H1 (cell line): Measurements from ENCODE around the gene PPFIA2. TPM values are rescaled to one million over a fixed set of nuclear protein-coding genes. Genes with fewer than 3 reads are reported as not detected.

Experiments used
- CTCF ChIA-PET: fragments of 300-600 bp; sonication (Branson Sonifier 250); formaldehyde crosslinking; loops from one replicate; lab custom pipeline; 2021; ENCODE audit not compliant: partially characterized antibody; lab: Charles Lee
- POLR2A ChIA-PET: fragments of 300-600 bp; sonication (Branson Sonifier 250); formaldehyde crosslinking; loops from one replicate; lab custom pipeline; 2021; ENCODE audit warnings: inconsistent platforms; ENCODE audit not compliant: partially characterized antibody; lab: Charles Lee
- DNase-seq, 2 experiments: peaks; one replicate each; pipeline versions ENCODE4 v3.0.0 to v3.0.0-alpha.2; 2010 to 2022; ENCODE audit warnings: low spot score in 2 of 2, low read depth in 1 of 2, mixed read lengths in 1 of 2
- FAIRE-seq: peaks from 2 replicates; lab custom pipeline; 2011; peaks lifted over from hg19 to GRCh38; lab: Jason Lieb, UNC
- H2AFZ ChIP-seq: 2 replicates; pipeline ENCODE4 v1.8.1; 2012; ENCODE audit warnings: low read length, inconsistent platforms
- H2AK5ac ChIP-seq: 2 replicates; pipeline ENCODE4 v1.6.1; 2013; ENCODE audit warnings: low read depth, low read length
- H2BK120ac ChIP-seq: replicated peaks from 2 replicates; pipeline ENCODE3; 2013; ENCODE audit warnings: low read depth, low read length, inconsistent platforms
- H2BK12ac ChIP-seq: 2 replicates; pipeline ENCODE4 v1.6.1; 2013; ENCODE audit warnings: low read depth, low read length
- H2BK15ac ChIP-seq: 2 replicates; pipeline ENCODE4 v1.6.1; 2013; ENCODE audit warnings: low read length
- H2BK20ac ChIP-seq: 2 replicates; pipeline ENCODE4 v1.6.1; 2013; ENCODE audit warnings: low read length
- H2BK5ac ChIP-seq: 2 replicates; pipeline ENCODE4 v1.6.1; 2013; ENCODE audit warnings: low read depth, low read length
- H3K14ac ChIP-seq: 2 replicates; pipeline ENCODE4 v1.6.1; 2013; ENCODE audit warnings: inconsistent platforms; ENCODE audit not compliant: insufficient read length
- H3K18ac ChIP-seq: 2 replicates; pipeline ENCODE4 v1.6.1; 2013; ENCODE audit warnings: low read length; ENCODE audit errors: extremely low read depth
- H3K23ac ChIP-seq: 2 replicates; pipeline ENCODE4 v1.6.1; 2013; ENCODE audit warnings: inconsistent platforms; ENCODE audit not compliant: insufficient read length
- H3K23me2 ChIP-seq: 2 replicates; pipeline ENCODE4 v1.6.1; 2013; ENCODE audit warnings: low read depth, low read length
- H3K27ac ChIP-seq: 2 replicates; pipeline ENCODE4 v1.6.1; 2011; ENCODE audit warnings: low read depth, low read length, inconsistent platforms
- H3K27me3 ChIP-seq, 4 experiments: replicated peaks in 1 of 4; 1 replicate in 1 of 4; 2 replicates in 3 of 4; pipeline versions ENCODE4 v1.6.1 to v1.8.1; 2011 to 2013; ENCODE audit warnings: low read length in 3 of 4, mild to moderate bottlenecking in 3 of 4, inconsistent platforms in 2 of 4, mixed read lengths in 2 of 4, moderate library complexity in 1 of 4; ENCODE audit not compliant: control insufficient read depth in 3 of 4, insufficient read depth in 3 of 4; ENCODE audit errors: extremely low read depth in 1 of 4
- H3K36me3 ChIP-seq, 4 experiments: 2 replicates each; pipeline versions ENCODE4 v1.6.1 to v1.8.1; 2011 to 2013; ENCODE audit warnings: mild to moderate bottlenecking in 4 of 4, low read length in 3 of 4, moderate library complexity in 2 of 4, control low read depth in 1 of 4, inconsistent platforms in 1 of 4; ENCODE audit not compliant: insufficient read depth in 4 of 4, control insufficient read depth in 2 of 4
- H3K4ac ChIP-seq: replicated peaks from 2 replicates; pipeline ENCODE3; 2013; ENCODE audit warnings: low read length, low read depth, mixed read lengths, inconsistent platforms; ENCODE audit not compliant: insufficient read length
- H3K4me1 ChIP-seq, 4 experiments: replicated peaks in 1 of 4; 1 replicate in 1 of 4; 2 replicates in 3 of 4; pipeline versions ENCODE4 v1.6.1 to v1.8.1; 2011 to 2013; ENCODE audit warnings: low read length in 3 of 4, inconsistent platforms in 2 of 4, mixed read lengths in 1 of 4; ENCODE audit not compliant: insufficient read depth in 4 of 4, control insufficient read depth in 3 of 4
- H3K4me2 ChIP-seq, 2 experiments: 2 replicates each; pipeline versions ENCODE4 v1.6.1 to v1.8.1; 2011 to 2013; ENCODE audit warnings: low read depth in 2 of 2, low read length in 2 of 2, control low read depth in 1 of 2, inconsistent platforms in 1 of 2, mild to moderate bottlenecking in 1 of 2; ENCODE audit not compliant: insufficient read depth in 1 of 2
- H3K4me3 ChIP-seq, 4 experiments: fragments of 200-600, 300-600 bp in 1 of 4; sonication (generic), shearing (Covaris generic), sonication (Bioruptor Twin) in 1 of 4; 2 replicates each; pipeline versions ENCODE4 v1.5.1 to v1.8.1; 2011 to 2016; ENCODE audit warnings: low read length in 4 of 4, low read depth in 3 of 4, control low read depth in 2 of 4, inconsistent platforms in 2 of 4, mild to moderate bottlenecking in 2 of 4, mixed read lengths in 1 of 4, moderate library complexity in 1 of 4; ENCODE audit not compliant: insufficient read depth in 2 of 4; ENCODE audit errors: extremely low read depth in 1 of 4
- H3K56ac ChIP-seq: replicated peaks from 2 replicates; pipeline ENCODE3; 2013; ENCODE audit warnings: low read depth, mild to moderate bottlenecking, mixed read lengths, low read length, inconsistent platforms; ENCODE audit not compliant: insufficient read length
- H3K79me1 ChIP-seq: 2 replicates; pipeline ENCODE4 v1.6.1; 2013; ENCODE audit warnings: low read depth, low read length, control low read depth
- H3K79me2 ChIP-seq, 2 experiments: 2 replicates each; pipeline versions ENCODE4 v1.6.1 to v1.8.1; 2012 to 2013; ENCODE audit warnings: low read length in 2 of 2, mild to moderate bottlenecking in 2 of 2, inconsistent platforms in 1 of 2; ENCODE audit not compliant: insufficient read depth in 2 of 2, control insufficient read depth in 1 of 2
- H3K9ac ChIP-seq, 4 experiments: replicated peaks in 1 of 4; 1 replicate in 1 of 4; 2 replicates in 3 of 4; pipeline versions ENCODE4 v1.6.1 to v1.8.1; 2011 to 2013; ENCODE audit warnings: low read depth in 3 of 4, low read length in 3 of 4, control low read depth in 2 of 4, mild to moderate bottlenecking in 2 of 4, moderate library complexity in 2 of 4, inconsistent platforms in 1 of 4; ENCODE audit errors: extremely low read depth in 1 of 4
- H3K9me3 ChIP-seq, 2 experiments: 2 replicates each; pipeline versions ENCODE4 v1.6.1 to v1.8.1; 2012 to 2013; ENCODE audit warnings: mild to moderate bottlenecking in 2 of 2, moderate library complexity in 2 of 2, control low read depth in 1 of 2, inconsistent platforms in 1 of 2, low read depth in 1 of 2, low read length in 1 of 2, mixed read lengths in 1 of 2; ENCODE audit not compliant: insufficient read depth in 2 of 2
- H4K20me1 ChIP-seq, 2 experiments: replicated peaks in 1 of 2; 2 replicates each; pipeline versions ENCODE3 to v1.8.1; 2011 to 2013; ENCODE audit warnings: inconsistent platforms in 2 of 2, low read length in 2 of 2, mild to moderate bottlenecking in 1 of 2; ENCODE audit not compliant: insufficient read depth in 2 of 2, control insufficient read depth in 1 of 2
- H4K5ac ChIP-seq: 2 replicates; pipeline ENCODE4 v1.6.1; 2013; ENCODE audit warnings: low read length, low read depth, mixed read lengths, inconsistent platforms; ENCODE audit not compliant: insufficient read length
- H4K8ac ChIP-seq: 2 replicates; pipeline ENCODE4 v1.8.0; 2013; ENCODE audit warnings: mild to moderate bottlenecking, moderate library complexity, low read length, inconsistent platforms; ENCODE audit not compliant: insufficient read depth; ENCODE audit errors: extremely low read depth
- H4K91ac ChIP-seq: replicated peaks from 2 replicates; pipeline ENCODE3; 2013; ENCODE audit warnings: low read length, mixed read lengths, inconsistent platforms; ENCODE audit not compliant: insufficient read length
- POLR2AphosphoS5 ChIP-seq: IDR thresholded peaks from 2 replicates; pipeline ENCODE4 v1.6.1; 2011; ENCODE audit warnings: low read depth, low read length
- WGBS, 2 experiments: shearing (Covaris generic) in 1 of 2; methylation state at CpG; one replicate each; pipeline versions ENCODE4 v1.1.6 to v1.1.7; 2013 to 2015; ENCODE audit warnings: low lambda C conversion rate in 2 of 2, mixed read lengths in 2 of 2, inconsistent platforms in 1 of 2, low coverage in 1 of 2, missing lambda C conversion rate in 1 of 2; ENCODE audit not compliant: insufficient replicate concordance in 2 of 2, insufficient coverage in 1 of 2, insufficient read length in 1 of 2; ENCODE audit errors: extremely low coverage in 1 of 2, missing lambda C conversion rate in 1 of 2; 5-methylcytosine and 5-hydroxymethylcytosine counted together
- polyA plus RNA-seq, 7 experiments: library from polyadenylated mRNA; depleted of rRNA in 3 of 7; stranded (reverse) in 5 of 7; unstranded in 2 of 7; fragments of >200 nt in 5 of 7; fragments of 200-250 nt in 2 of 7; gene quantifications; 1 replicate in 5 of 7; 2 replicates in 1 of 7; 4 replicates in 1 of 7; pipeline versions ENCODE4 v1.2.1 to v1.2.3, GENCODE V29; 2011 to 2013; ENCODE audit warnings: missing spikeins in 2 of 7, mixed read lengths in 2 of 7
- total RNA-seq: library from RNA; stranded (reverse); fragmentation: NEBNext Ultra II Directional; extraction: Animal tissue kit (Norgen Biotek cat#: 25700); gene quantifications from 2 replicates; pipeline ENCODE4 v1.2.1, GENCODE V29; 2021

Gene PPFIA2
- total and polyA plus RNA-seq, 2 of the 8 experiments (the other 6 are each of a cell fraction or from before 2014, with no cell fraction given), result 1.2 to 1.8 TPM

- no peak overlapping the region for H3K4me2 ChIP-seq
- WGBS, 2 experiments, result 93% methylated on average over 6 of the region's 6 CpGs; no CpG with 5 or more reads in 1 of the 2 experiments
- CTCF ChIA-PET, result no interaction called here
These were observed 238.8 kb downstream of the PPFIA2 start for GRCh38 chr12:81520064-81520945.

More at GRCh38 chr12:81520064-81520945, 238.8 kb downstream of the PPFIA2 start:
- no peak overlapping the region for H3K14ac ChIP-seq
- no peak overlapping the region for H3K4me3 ChIP-seq
- H3K4me1 ChIP-seq, result no peaks in the 10 kb centered on the region
- no peak overlapping the region for H3K9ac ChIP-seq
- DNase-seq (no peak), FAIRE-seq (no peak)
- no peak overlapping the region for H4K8ac ChIP-seq
- H3K4ac ChIP-seq, result no peak overlapping the region
- H3K27me3 ChIP-seq, result no peaks in the 10 kb centered on the region
- no peak overlapping the region for H2BK5ac ChIP-seq
- no peak overlapping the region for H2AK5ac ChIP-seq
- no peak overlapping the region for H4K5ac ChIP-seq
- H3K9me3 ChIP-seq, result no peaks in the 10 kb centered on the region
- no peak overlapping the region for H2BK15ac ChIP-seq
- H2AFZ ChIP-seq, result no peak overlapping the region
- no peak overlapping the region for H3K23ac ChIP-seq
- no peak overlapping the region for H3K56ac ChIP-seq
- no peak for TF ChIP-seq POLR2AphosphoS5
- no peaks in the 10 kb centered on the region for H3K79me2 ChIP-seq
- H4K20me1 ChIP-seq, result no peaks in the 10 kb centered on the region
- H2BK20ac ChIP-seq, result no peak overlapping the region
- H3K36me3 ChIP-seq, result no peaks in the 10 kb centered on the region
- H3K27ac ChIP-seq, result no peak overlapping the region
- H4K91ac ChIP-seq, result no peak overlapping the region
- no peak overlapping the region for H2BK12ac ChIP-seq
- H3K23me2 ChIP-seq, result no peaks in the 10 kb centered on the region
- POLR2A ChIA-PET, result no interaction called here
- no peaks in the 10 kb centered on the region for H3K79me1 ChIP-seq
- no peak overlapping the region for H2BK120ac ChIP-seq
- H3K18ac ChIP-seq, result no peak overlapping the region
